K562 (cell line): ENCODE results near the gene CCDC27. TPM values are rescaled to one million over a fixed set of nuclear protein-coding genes. Genes with fewer than 3 reads are reported as not detected.

ENCODE experiments used
- ATAC-seq: fragments of 200-7000 bp; cut with Tn5 transposase; 3 replicates; pipeline ENCODE4 v1.9.1; 2020; ENCODE audit warnings: moderate library complexity
- BruUV-seq: library from RNA; stranded (reverse); fragments of 400-500 nt; replicated peaks from 2 replicates; lab custom pipeline; 2021; lab: Mats Ljungman, UMichigan
- CTCF ChIA-PET: fragments of 300-600 bp; formaldehyde crosslinking; extraction: SDS; loops from one replicate; lab custom pipeline; 2021; ENCODE audit warnings: low intra/inter-chr PET ratio; lab: Yijun Ruan, JAX
- POLR2A ChIA-PET: fragments of 300-600, 350-650 bp; sonication (Branson Sonifier 250); formaldehyde crosslinking; extraction: SDS; loops from one replicate; lab custom pipeline; 2021; ENCODE audit warnings: antibody characterized with exemption, inconsistent platforms; lab: Yijun Ruan, JAX
- DNase-seq, 4 experiments: peaks; one replicate each; pipeline versions ENCODE4 v3.0.0 to v3.0.0-alpha.2; 2011 to 2018; ENCODE audit warnings: low spot score in 3 of 4, mixed read lengths in 3 of 4; ENCODE audit errors: extremely low read depth in 1 of 4
- FAIRE-seq: peaks from 2 replicates; lab custom pipeline; 2011; peaks lifted over from hg19 to GRCh38; lab: Jason Lieb, UNC
- H2AFZ ChIP-seq: 2 replicates; pipeline ENCODE4 v1.6.0; 2011; ENCODE audit warnings: low read depth, low read length, control low read depth, inconsistent platforms
- H3K27ac ChIP-seq: fragments of 200-600 bp; 3 replicates; pipeline ENCODE4 v1.8.0; 2011; ENCODE audit warnings: low read depth, mild to moderate bottlenecking, control low read depth, inconsistent platforms, low read length, moderate library complexity, mixed read lengths; ENCODE audit errors: extremely low read depth
- H3K27me3 ChIP-seq, 2 experiments: fragments of 300-600 bp in 1 of 2; 2 replicates in 1 of 2; 3 replicates in 1 of 2; pipeline versions ENCODE4 v1.6.0 to v1.8.0; 2011; ENCODE audit warnings: inconsistent platforms in 2 of 2, low read length in 2 of 2, mild to moderate bottlenecking in 1 of 2, mixed read lengths in 1 of 2, moderate library complexity in 1 of 2; ENCODE audit not compliant: control insufficient read depth in 2 of 2, insufficient read depth in 2 of 2
- H3K36me3 ChIP-seq: fragments of 300-600 bp; 3 replicates; pipeline ENCODE4 v1.8.0; 2011; ENCODE audit warnings: mild to moderate bottlenecking, low read length, inconsistent platforms; ENCODE audit not compliant: control insufficient read depth, insufficient read depth
- H3K4me1 ChIP-seq, 2 experiments: fragments of 200-600 bp in 1 of 2; replicated peaks in 1 of 2; 2 replicates in 1 of 2; 3 replicates in 1 of 2; pipeline versions ENCODE4 v1.5.1 to v1.8.0; 2011; ENCODE audit warnings: inconsistent platforms in 2 of 2, low read length in 2 of 2, mild to moderate bottlenecking in 1 of 2, mixed read lengths in 1 of 2, moderate library complexity in 1 of 2; ENCODE audit not compliant: control insufficient read depth in 2 of 2, insufficient read depth in 2 of 2
- H3K4me2 ChIP-seq: 2 replicates; pipeline ENCODE4 v1.6.1; 2011; ENCODE audit warnings: low read length, control low read depth, inconsistent platforms, mixed read lengths; ENCODE audit not compliant: insufficient read depth
- H3K4me3 ChIP-seq: fragments of 200-600 bp; sonication (generic), shearing (Covaris generic); 2 replicates; pipeline ENCODE4 v1.5.1; 2016; ENCODE audit warnings: control low read depth, inconsistent platforms
- H3K79me2 ChIP-seq: fragments of 200-600 bp; 3 replicates; pipeline ENCODE4 v1.8.0; 2011; ENCODE audit warnings: low read length, inconsistent platforms; ENCODE audit not compliant: control insufficient read depth, insufficient read depth
- H3K9ac ChIP-seq, 2 experiments: 2 replicates each; pipeline versions ENCODE4 v1.6.0 to v1.6.1; 2011; ENCODE audit warnings: low read depth in 2 of 2, low read length in 2 of 2, control low read depth in 1 of 2, inconsistent platforms in 1 of 2, mild to moderate bottlenecking in 1 of 2, mixed read lengths in 1 of 2; ENCODE audit not compliant: insufficient read depth in 1 of 2
- H3K9me1 ChIP-seq: one replicate; pipeline ENCODE4 v1.6.0; 2011; ENCODE audit warnings: inconsistent platforms, mild to moderate bottlenecking, low read length, moderate library complexity; ENCODE audit not compliant: control insufficient read depth, insufficient read depth
- H3K9me3 ChIP-seq: replicated peaks from 2 replicates; pipeline ENCODE4 v1.5.1; 2011; ENCODE audit warnings: low read depth, low read length, inconsistent platforms; ENCODE audit not compliant: control insufficient read depth, insufficient read depth
- H4K20me1 ChIP-seq: replicated peaks from 2 replicates; pipeline ENCODE4 v1.6.1; 2011; ENCODE audit warnings: low read length, inconsistent platforms, mixed read lengths; ENCODE audit not compliant: control insufficient read depth, insufficient read depth
- CBX1 ChIP-seq: sonication (generic); IDR thresholded peaks from 2 replicates; pipeline ENCODE4 v1.6.1; 2016; ENCODE audit warnings: antibody characterized with exemption, low read depth, mild to moderate bottlenecking
- HNRNPL ChIP-seq: fragments of 200-400 bp; formaldehyde crosslinking; IDR thresholded peaks from 2 replicates; pipeline ENCODE4 v1.6.1; 2017; ENCODE audit warnings: low read depth, mild to moderate bottlenecking, low read length
- SAFB2 ChIP-seq: fragments of 200-400 bp; formaldehyde crosslinking; IDR thresholded peaks from 2 replicates; pipeline ENCODE4 v1.6.1; 2018; ENCODE audit warnings: borderline replicate concordance, low read length, low read depth, moderate library complexity; ENCODE audit not compliant: severe bottlenecking
- ZNF551 ChIP-seq: fragments of 250-450 bp; sonication (Bioruptor Pico); IDR thresholded peaks from 2 replicates; pipeline ENCODE4 v1.5.0; 2021; ENCODE audit warnings: mild to moderate bottlenecking, moderate library complexity
- ZNF707 ChIP-seq: fragments of 250-450 bp; sonication (Bioruptor Pico); conservative IDR thresholded peaks from 2 replicates; pipeline ENCODE4 v1.8.0; 2022; ENCODE audit warnings: inconsistent platforms, mild to moderate bottlenecking, moderate library complexity
- WGBS: fragments of 100-300 bp; shearing (Covaris generic); methylation state at CpG from one replicate; pipeline ENCODE4 v1.1.6; 2016; ENCODE audit warnings: low coverage, mixed read lengths; ENCODE audit not compliant: insufficient coverage; ENCODE audit errors: missing lambda C conversion rate; 5-methylcytosine and 5-hydroxymethylcytosine counted together
- in situ Hi-C: fragments of 300-500 bp; cut with MboI; formaldehyde crosslinking; loops from 4 replicates; pipeline ENCODE4 v1.15.0; 2018; ENCODE audit warnings: inconsistent platforms, mixed read lengths
- intact Hi-C: fragments of 100-400 bp; cut with micrococcal nuclease; formaldehyde crosslinking; loops from 2 replicates; pipeline ENCODE4 v1.14.2; 2022
- polyA plus RNA-seq, 8 experiments: library from polyadenylated mRNA; depleted of rRNA in 4 of 8; stranded (reverse) in 5 of 8; unstranded in 3 of 8; fragments of >200 nt; fragmentation: Nextera tagmentation in 2 of 8; fragmentation: Illumina TruSeq in 1 of 8; extraction: Ambion mirVana in 2 of 8; extraction: Trizol in 1 of 8; gene quantifications; 2 replicates each; pipeline versions ENCODE4 v1.2.1 to v1.2.3, GENCODE V29; 2011 to 2014; ENCODE audit warnings: inconsistent platforms in 1 of 8, missing spikeins in 1 of 8
- total RNA-seq, 7 experiments: library from RNA; depleted of rRNA in 6 of 7; stranded (reverse); fragments of >200 nt in 6 of 7; fragmentation: Illumina TruSeq in 2 of 7; extraction: Trizol in 2 of 7; gene quantifications; 2 replicates each; pipeline versions ENCODE4 v1.2.1 to v1.2.3, GENCODE V29; 2011 to 2021; ENCODE audit warnings: low replicate concordance in 1 of 7
- TF ChIP-seq, protein P1 (sequence below): sonication (generic); formaldehyde crosslinking; IDR thresholded peaks from 2 replicates; pipeline ENCODE4 v1.8.0; 2022; ENCODE audit warnings: mild to moderate bottlenecking, missing genetic modification reagents
- TF ChIP-seq, protein P2 (sequence below): fragments of 200-800 bp; sonication (Bioruptor generic); IDR thresholded peaks from 2 replicates; pipeline ENCODE4 v1.6.1; 2017; ENCODE audit warnings: missing genetic modification characterization, missing compliant biosample characterization
- TF ChIP-seq, protein P3 (sequence below): sonication (generic); formaldehyde crosslinking; IDR thresholded peaks from 2 replicates; pipeline ENCODE4 v1.8.0; 2022; ENCODE audit warnings: missing genetic modification reagents, mild to moderate bottlenecking, borderline replicate concordance

CCDC27 gene
- total and polyA plus RNA-seq, 9 of the 15 experiments (the other 6 are each of a cell fraction or from before 2014, with no cell fraction given), result 0.01 to 0.04 TPM; not detected in 7

DNA sequence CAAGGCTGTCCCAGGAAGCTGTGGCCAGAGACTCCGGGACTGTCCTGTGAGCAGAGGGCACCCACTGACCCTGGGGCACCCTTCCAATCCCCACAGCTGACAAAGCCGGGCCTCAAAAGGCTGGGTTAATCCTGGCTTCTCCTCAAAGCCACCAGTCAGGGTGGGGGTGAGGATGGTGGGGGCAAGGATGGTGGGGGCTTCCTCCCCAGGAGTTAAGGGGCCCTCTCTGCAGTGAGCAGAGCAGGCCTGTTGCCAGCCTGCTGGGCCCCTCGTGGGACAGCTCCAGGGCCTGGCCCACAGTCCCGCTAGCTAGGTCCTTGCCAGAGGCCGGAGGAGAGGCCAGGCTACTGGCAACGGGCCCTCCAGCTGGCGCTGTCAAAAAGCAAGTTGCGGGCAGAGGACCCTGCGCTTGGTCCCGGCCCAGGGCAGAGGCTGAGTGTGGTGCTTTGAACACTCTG, 37.9 kb upstream of the CCDC27 start:
- Histone ChIP-seq H3K27me3 (peaks cover 26 to 88% of the 10 kb centered on the region in 2 experiments; a peak in 4 of 5 replicates), H3K9me3 (no peaks in the 10 kb centered on the region), H4K20me1 (peaks cover 57% of the 10 kb centered on the region), H3K4me3 (no peak overlapping the region), H3K9me1 (peaks cover 4% of the 10 kb centered on the region), H3K79me2 (no peaks in the 10 kb centered on the region), H3K4me2 (no peak overlapping the region), H3K27ac (no peak overlapping the region), H3K4me1 (peaks cover 0 to 51% of the 10 kb centered on the region in 2 experiments; a peak in 3 of 5 replicates), H2AFZ (no peak overlapping the region), H3K9ac (no peak overlapping the region), H3K36me3 (no peaks in the 10 kb centered on the region)
- intact Hi-C loops (no loop called here), in situ Hi-C loops (no loop called here)
- FAIRE-seq (no peak), ATAC-seq (no peak), DNase-seq (no peak)
- POLR2A ChIA-PET, result interaction anchor here (0.6 to 1.4 kb wide), 6 partner anchors 10 to 1750 kb away, joined by 3 to 6 read pairs (median 4); partner anchors contain the start of gene WRAP73
- CTCF ChIA-PET, result no interaction called here
- WGBS, result 2% methylated on average over 10 of the region's 10 CpGs
- no TSS peak for BruUV-seq
- TF ChIP-seq, protein P1, sequence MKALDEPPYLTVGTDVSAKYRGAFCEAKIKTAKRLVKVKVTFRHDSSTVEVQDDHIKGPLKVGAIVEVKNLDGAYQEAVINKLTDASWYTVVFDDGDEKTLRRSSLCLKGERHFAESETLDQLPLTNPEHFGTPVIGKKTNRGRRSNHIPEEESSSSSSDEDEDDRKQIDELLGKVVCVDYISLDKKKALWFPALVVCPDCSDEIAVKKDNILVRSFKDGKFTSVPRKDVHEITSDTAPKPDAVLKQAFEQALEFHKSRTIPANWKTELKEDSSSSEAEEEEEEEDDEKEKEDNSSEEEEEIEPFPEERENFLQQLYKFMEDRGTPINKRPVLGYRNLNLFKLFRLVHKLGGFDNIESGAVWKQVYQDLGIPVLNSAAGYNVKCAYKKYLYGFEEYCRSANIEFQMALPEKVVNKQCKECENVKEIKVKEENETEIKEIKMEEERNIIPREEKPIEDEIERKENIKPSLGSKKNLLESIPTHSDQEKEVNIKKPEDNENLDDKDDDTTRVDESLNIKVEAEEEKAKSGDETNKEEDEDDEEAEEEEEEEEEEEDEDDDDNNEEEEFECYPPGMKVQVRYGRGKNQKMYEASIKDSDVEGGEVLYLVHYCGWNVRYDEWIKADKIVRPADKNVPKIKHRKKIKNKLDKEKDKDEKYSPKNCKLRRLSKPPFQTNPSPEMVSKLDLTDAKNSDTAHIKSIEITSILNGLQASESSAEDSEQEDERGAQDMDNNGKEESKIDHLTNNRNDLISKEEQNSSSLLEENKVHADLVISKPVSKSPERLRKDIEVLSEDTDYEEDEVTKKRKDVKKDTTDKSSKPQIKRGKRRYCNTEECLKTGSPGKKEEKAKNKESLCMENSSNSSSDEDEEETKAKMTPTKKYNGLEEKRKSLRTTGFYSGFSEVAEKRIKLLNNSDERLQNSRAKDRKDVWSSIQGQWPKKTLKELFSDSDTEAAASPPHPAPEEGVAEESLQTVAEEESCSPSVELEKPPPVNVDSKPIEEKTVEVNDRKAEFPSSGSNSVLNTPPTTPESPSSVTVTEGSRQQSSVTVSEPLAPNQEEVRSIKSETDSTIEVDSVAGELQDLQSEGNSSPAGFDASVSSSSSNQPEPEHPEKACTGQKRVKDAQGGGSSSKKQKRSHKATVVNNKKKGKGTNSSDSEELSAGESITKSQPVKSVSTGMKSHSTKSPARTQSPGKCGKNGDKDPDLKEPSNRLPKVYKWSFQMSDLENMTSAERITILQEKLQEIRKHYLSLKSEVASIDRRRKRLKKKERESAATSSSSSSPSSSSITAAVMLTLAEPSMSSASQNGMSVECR (CRISPR knock-in tag), result no peak
- TF ChIP-seq ZNF707 (CRISPR knock-in tag) (no peak), SAFB2 (no peak), CBX1 (no peak), ZNF551 (CRISPR knock-in tag) (no peak), HNRNPL (no peak)
- TF ChIP-seq, protein P2, sequence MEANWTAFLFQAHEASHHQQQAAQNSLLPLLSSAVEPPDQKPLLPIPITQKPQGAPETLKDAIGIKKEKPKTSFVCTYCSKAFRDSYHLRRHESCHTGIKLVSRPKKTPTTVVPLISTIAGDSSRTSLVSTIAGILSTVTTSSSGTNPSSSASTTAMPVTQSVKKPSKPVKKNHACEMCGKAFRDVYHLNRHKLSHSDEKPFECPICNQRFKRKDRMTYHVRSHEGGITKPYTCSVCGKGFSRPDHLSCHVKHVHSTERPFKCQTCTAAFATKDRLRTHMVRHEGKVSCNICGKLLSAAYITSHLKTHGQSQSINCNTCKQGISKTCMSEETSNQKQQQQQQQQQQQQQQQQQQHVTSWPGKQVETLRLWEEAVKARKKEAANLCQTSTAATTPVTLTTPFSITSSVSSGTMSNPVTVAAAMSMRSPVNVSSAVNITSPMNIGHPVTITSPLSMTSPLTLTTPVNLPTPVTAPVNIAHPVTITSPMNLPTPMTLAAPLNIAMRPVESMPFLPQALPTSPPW (CRISPR knock-in tag), result no peak
- TF ChIP-seq, protein P3, sequence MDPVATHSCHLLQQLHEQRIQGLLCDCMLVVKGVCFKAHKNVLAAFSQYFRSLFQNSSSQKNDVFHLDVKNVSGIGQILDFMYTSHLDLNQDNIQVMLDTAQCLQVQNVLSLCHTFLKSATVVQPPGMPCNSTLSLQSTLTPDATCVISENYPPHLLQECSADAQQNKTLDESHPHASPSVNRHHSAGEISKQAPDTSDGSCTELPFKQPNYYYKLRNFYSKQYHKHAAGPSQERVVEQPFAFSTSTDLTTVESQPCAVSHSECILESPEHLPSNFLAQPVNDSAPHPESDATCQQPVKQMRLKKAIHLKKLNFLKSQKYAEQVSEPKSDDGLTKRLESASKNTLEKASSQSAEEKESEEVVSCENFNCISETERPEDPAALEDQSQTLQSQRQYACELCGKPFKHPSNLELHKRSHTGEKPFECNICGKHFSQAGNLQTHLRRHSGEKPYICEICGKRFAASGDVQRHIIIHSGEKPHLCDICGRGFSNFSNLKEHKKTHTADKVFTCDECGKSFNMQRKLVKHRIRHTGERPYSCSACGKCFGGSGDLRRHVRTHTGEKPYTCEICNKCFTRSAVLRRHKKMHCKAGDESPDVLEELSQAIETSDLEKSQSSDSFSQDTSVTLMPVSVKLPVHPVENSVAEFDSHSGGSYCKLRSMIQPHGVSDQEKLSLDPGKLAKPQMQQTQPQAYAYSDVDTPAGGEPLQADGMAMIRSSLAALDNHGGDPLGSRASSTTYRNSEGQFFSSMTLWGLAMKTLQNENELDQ (CRISPR knock-in tag), result no peak
